HepG2 (cell line): ENCODE data around the gene TOB1. TPM values are rescaled to one million over a fixed set of nuclear protein-coding genes. Genes with fewer than 3 reads are reported as not detected.

Experiments
- ADNP ChIP-seq: sonication (generic); formaldehyde crosslinking; IDR thresholded peaks from 2 replicates; pipeline ENCODE4 v1.4.0; 2020; ENCODE audit warnings: missing genetic modification reagents
- ARNT ChIP-seq: fragments of 450-650 bp; IDR thresholded peaks from 2 replicates; pipeline ENCODE4 v1.6.1; 2017
- FOXC1 ChIP-seq: sonication (generic); formaldehyde crosslinking; IDR thresholded peaks from 2 replicates; pipeline ENCODE4 v1.8.0; 2022; ENCODE audit warnings: mild to moderate bottlenecking, missing genetic modification reagents, borderline replicate concordance
- IRX3 ChIP-seq: sonication (generic); formaldehyde crosslinking; IDR thresholded peaks from 2 replicates; pipeline ENCODE4 v1.8.1; 2023; ENCODE audit warnings: mild to moderate bottlenecking, low read depth, missing genetic modification reagents, borderline replicate concordance
- MYNN ChIP-seq: sonication (generic); formaldehyde crosslinking; IDR thresholded peaks from 2 replicates; pipeline ENCODE4 v1.4.0; 2020; ENCODE audit warnings: mild to moderate bottlenecking, low read depth, missing genetic modification reagents
- PHF5A ChIP-seq: IDR thresholded peaks from one replicate; pipeline ENCODE4 v1.6.1; 2018; ENCODE audit warnings: low read depth, missing genetic modification reagents; ENCODE audit not compliant: unreplicated experiment
- POGZ ChIP-seq: sonication (generic); formaldehyde crosslinking; IDR thresholded peaks from 2 replicates; pipeline ENCODE4 v1.4.0; 2020; ENCODE audit warnings: mild to moderate bottlenecking, missing genetic modification reagents
- REPIN1 ChIP-seq: sonication (generic); formaldehyde crosslinking; IDR thresholded peaks from 2 replicates; pipeline ENCODE4 v1.8.0; 2022; ENCODE audit warnings: missing genetic modification reagents, low read depth, mild to moderate bottlenecking, borderline replicate concordance
- SNAI1 ChIP-seq: sonication (generic); formaldehyde crosslinking; IDR thresholded peaks from 2 replicates; pipeline ENCODE4 v1.5.0; 2020; ENCODE audit warnings: mild to moderate bottlenecking, missing genetic modification reagents, borderline replicate concordance
- ZBTB8A ChIP-seq: sonication (generic); formaldehyde crosslinking; IDR thresholded peaks from 2 replicates; pipeline ENCODE4 v1.4.0; 2020; ENCODE audit warnings: mild to moderate bottlenecking, low read depth, missing genetic modification reagents, borderline replicate concordance
- ZFAT ChIP-seq: sonication (generic); formaldehyde crosslinking; conservative IDR thresholded peaks from 2 replicates; pipeline ENCODE4 v1.8.1; 2023; ENCODE audit warnings: missing genetic modification reagents, inconsistent platforms
- ZFP90 ChIP-seq: sonication (generic); formaldehyde crosslinking; IDR thresholded peaks from 2 replicates; pipeline ENCODE4 v1.8.0; 2022; ENCODE audit warnings: missing genetic modification reagents, mild to moderate bottlenecking, inconsistent platforms, borderline replicate concordance
- ZNF30 ChIP-seq: sonication (generic); formaldehyde crosslinking; IDR thresholded peaks from 2 replicates; pipeline ENCODE4 v1.5.0; 2020; ENCODE audit warnings: mild to moderate bottlenecking, missing genetic modification reagents
- ZNF598 ChIP-seq: sonication (generic); formaldehyde crosslinking; IDR thresholded peaks from 2 replicates; pipeline ENCODE4 v1.5.1; 2020; ENCODE audit warnings: mild to moderate bottlenecking, missing genetic modification reagents, borderline replicate concordance
- ZNF777 ChIP-seq: sonication (generic); formaldehyde crosslinking; IDR thresholded peaks from 2 replicates; pipeline ENCODE4 v1.4.0; 2020; ENCODE audit warnings: missing genetic modification reagents
- ZNF878 ChIP-seq: sonication (generic); formaldehyde crosslinking; IDR thresholded peaks from 2 replicates; pipeline ENCODE4 v1.8.1; 2023; ENCODE audit warnings: mild to moderate bottlenecking, missing genetic modification reagents, moderate library complexity
- ZSCAN25 ChIP-seq: sonication (generic); formaldehyde crosslinking; IDR thresholded peaks from 2 replicates; pipeline ENCODE4 v1.8.0; 2022; ENCODE audit warnings: mild to moderate bottlenecking, missing genetic modification reagents
- polyA plus RNA-seq, 8 experiments: library from polyadenylated mRNA; depleted of rRNA in 3 of 8; stranded (reverse) in 7 of 8; unstranded in 1 of 8; fragments of >200 nt; fragmentation: Illumina TruSeq in 4 of 8; extraction: Trizol in 4 of 8; gene quantifications; 2 replicates each; pipeline versions ENCODE4 v1.2.1 to v1.2.3, GENCODE V29; 2011 to 2016; ENCODE audit warnings: low read depth in 4 of 8, missing spikeins in 1 of 8, mixed read lengths in 1 of 8; ENCODE audit not compliant: insufficient read depth in 1 of 8
- total RNA-seq, 5 experiments: library from RNA; depleted of rRNA; stranded (reverse); fragments of >200 nt; fragmentation: Illumina TruSeq; extraction: Trizol; gene quantifications; 2 replicates each; pipeline ENCODE4 v1.2.3, GENCODE V29; 2016; ENCODE audit warnings: low read depth in 1 of 5
- TF ChIP-seq, protein P1 (sequence below): fragments of 450-650 bp; IDR thresholded peaks from 2 replicates; pipeline ENCODE4 v1.6.1; 2017; ENCODE audit warnings: mild to moderate bottlenecking
- TF ChIP-seq, protein P2 (sequence below): sonication (generic); formaldehyde crosslinking; IDR thresholded peaks from 2 replicates; pipeline ENCODE4 v1.8.0; 2022; ENCODE audit warnings: low read depth, missing genetic modification reagents
- TF ChIP-seq, protein P3 (sequence below): sonication (generic); formaldehyde crosslinking; IDR thresholded peaks from 2 replicates; pipeline ENCODE4 v1.4.0; 2020; ENCODE audit warnings: missing genetic modification reagents
- TF ChIP-seq, protein P4 (sequence below): sonication (generic); formaldehyde crosslinking; IDR thresholded peaks from 2 replicates; pipeline ENCODE4 v1.5.1; 2020; ENCODE audit warnings: missing genetic modification reagents, mild to moderate bottlenecking, borderline replicate concordance

Gene TOB1
- total and polyA plus RNA-seq, 2 of the 13 experiments (the other 11 are each of a cell fraction or from before 2014, with no cell fraction given): 21.9 to 57.7 TPM

DNA sequence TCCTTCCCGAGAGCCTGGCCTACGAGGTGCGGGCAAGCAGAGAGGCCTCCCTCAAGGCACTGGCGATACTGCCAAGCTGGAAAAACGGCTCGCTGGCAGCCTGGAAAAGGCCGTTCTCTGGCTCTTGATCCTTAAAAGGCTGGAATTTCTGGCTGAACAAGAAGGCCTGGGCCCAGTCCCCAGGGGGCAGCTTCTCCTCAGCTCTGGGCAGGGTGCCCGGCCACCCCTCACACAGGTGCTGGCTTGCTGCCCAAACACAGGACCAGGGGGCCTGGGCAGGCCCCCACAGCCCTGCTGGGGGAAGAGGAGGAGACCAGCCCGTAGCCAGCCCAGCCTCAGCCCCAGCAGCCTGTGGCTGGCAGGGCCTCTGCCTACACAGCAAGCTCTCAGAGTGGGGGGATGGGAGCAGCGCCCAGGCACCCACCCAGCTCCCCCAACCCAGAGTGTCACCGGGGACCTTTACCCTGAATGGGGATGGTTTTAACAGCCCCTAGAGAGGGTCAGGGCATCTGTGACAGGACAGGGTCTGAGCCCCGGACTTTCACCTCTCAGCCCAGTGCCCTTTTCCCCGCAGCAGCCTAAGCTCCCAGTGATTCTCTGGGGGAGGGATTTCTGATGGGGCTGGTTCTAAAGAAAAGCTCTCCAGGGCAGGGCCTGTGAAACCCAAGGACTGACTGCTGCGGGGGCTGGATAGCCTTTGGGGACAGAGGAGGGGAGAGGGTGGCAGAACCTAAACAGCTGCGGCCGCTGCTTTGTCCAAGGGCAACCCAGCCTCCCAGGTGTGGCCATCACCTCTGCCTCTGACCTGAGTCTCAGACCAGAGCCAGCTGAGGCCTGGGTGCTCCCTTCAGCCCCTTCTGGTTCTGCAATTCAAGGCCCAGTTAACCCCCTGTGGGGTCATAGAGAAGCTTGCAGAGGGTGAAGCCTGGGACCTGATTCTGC lies 38.6 kb upstream of the TOB1 start (continued):
- TF ChIP-seq ZNF777: no peak; the same call in 1 of the 2 replicates
- TF ChIP-seq ZBTB8A (CRISPR knock-in tag): peak; percentile 82; the same call in 1 of the 2 replicates
- TF ChIP-seq FOXC1 (CRISPR knock-in tag): peak; percentile 37; the same call in 1 of the 2 replicates
- TF ChIP-seq, protein P1, sequence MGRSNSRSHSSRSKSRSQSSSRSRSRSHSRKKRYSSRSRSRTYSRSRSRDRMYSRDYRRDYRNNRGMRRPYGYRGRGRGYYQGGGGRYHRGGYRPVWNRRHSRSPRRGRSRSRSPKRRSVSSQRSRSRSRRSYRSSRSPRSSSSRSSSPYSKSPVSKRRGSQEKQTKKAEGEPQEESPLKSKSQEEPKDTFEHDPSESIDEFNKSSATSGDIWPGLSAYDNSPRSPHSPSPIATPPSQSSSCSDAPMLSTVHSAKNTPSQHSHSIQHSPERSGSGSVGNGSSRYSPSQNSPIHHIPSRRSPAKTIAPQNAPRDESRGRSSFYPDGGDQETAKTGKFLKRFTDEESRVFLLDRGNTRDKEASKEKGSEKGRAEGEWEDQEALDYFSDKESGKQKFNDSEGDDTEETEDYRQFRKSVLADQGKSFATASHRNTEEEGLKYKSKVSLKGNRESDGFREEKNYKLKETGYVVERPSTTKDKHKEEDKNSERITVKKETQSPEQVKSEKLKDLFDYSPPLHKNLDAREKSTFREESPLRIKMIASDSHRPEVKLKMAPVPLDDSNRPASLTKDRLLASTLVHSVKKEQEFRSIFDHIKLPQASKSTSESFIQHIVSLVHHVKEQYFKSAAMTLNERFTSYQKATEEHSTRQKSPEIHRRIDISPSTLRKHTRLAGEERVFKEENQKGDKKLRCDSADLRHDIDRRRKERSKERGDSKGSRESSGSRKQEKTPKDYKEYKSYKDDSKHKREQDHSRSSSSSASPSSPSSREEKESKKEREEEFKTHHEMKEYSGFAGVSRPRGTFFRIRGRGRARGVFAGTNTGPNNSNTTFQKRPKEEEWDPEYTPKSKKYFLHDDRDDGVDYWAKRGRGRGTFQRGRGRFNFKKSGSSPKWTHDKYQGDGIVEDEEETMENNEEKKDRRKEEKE: no peak
- peak; percentile 50; the same call in 1 of the 2 replicates for TF ChIP-seq IRX3 (CRISPR knock-in tag)
- peak; percentile 60 for TF ChIP-seq PHF5A (CRISPR knock-in tag)
- TF ChIP-seq, protein P2, sequence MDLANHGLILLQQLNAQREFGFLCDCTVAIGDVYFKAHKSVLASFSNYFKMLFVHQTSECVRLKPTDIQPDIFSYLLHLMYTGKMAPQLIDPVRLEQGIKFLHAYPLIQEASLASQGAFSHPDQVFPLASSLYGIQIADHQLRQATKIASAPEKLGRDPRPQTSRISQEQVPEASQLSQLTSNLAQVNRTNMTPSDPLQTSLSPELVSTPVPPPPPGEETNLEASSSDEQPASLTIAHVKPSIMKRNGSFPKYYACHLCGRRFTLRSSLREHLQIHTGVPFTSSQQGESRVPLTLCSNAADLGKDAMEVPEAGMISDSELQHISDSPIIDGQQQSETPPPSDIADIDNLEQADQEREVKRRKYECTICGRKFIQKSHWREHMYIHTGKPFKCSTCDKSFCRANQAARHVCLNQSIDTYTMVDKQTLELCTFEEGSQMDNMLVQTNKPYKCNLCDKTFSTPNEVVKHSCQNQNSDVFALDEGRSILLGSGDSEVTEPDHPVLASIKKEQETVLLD (CRISPR knock-in tag): no peak
- TF ChIP-seq, protein P3, sequence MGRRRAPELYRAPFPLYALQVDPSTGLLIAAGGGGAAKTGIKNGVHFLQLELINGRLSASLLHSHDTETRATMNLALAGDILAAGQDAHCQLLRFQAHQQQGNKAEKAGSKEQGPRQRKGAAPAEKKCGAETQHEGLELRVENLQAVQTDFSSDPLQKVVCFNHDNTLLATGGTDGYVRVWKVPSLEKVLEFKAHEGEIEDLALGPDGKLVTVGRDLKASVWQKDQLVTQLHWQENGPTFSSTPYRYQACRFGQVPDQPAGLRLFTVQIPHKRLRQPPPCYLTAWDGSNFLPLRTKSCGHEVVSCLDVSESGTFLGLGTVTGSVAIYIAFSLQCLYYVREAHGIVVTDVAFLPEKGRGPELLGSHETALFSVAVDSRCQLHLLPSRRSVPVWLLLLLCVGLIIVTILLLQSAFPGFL (CRISPR knock-in tag): 0 out of 2 replicates have a peak, but pooled peaks have one; percentile 21
- 0 out of 2 replicates have a peak, but pooled peaks have one; percentile 16 for TF ChIP-seq POGZ
- no peak for TF ChIP-seq ADNP (CRISPR knock-in tag)
- 0 out of 2 replicates have a peak, but pooled peaks have one; percentile 36 for TF ChIP-seq ZFP90 (CRISPR knock-in tag)
- no peak for TF ChIP-seq ARNT
- TF ChIP-seq ZNF878: peak; percentile 49; the same call in 1 of the 2 replicates
- no peak for TF ChIP-seq ZFAT (CRISPR knock-in tag)
- 0 out of 2 replicates have a peak, but pooled peaks have one; percentile 32 for TF ChIP-seq ZNF598 (CRISPR knock-in tag)
- no peak for TF ChIP-seq SNAI1 (CRISPR knock-in tag)
- TF ChIP-seq ZNF30 (CRISPR knock-in tag): 0 out of 2 replicates have a peak, but pooled peaks have one; percentile 79
- TF ChIP-seq MYNN: 0 out of 2 replicates have a peak, but pooled peaks have one; percentile 53
- TF ChIP-seq REPIN1 (CRISPR knock-in tag): 0 out of 2 replicates have a peak, but pooled peaks have one; percentile 70
- TF ChIP-seq, protein P4, sequence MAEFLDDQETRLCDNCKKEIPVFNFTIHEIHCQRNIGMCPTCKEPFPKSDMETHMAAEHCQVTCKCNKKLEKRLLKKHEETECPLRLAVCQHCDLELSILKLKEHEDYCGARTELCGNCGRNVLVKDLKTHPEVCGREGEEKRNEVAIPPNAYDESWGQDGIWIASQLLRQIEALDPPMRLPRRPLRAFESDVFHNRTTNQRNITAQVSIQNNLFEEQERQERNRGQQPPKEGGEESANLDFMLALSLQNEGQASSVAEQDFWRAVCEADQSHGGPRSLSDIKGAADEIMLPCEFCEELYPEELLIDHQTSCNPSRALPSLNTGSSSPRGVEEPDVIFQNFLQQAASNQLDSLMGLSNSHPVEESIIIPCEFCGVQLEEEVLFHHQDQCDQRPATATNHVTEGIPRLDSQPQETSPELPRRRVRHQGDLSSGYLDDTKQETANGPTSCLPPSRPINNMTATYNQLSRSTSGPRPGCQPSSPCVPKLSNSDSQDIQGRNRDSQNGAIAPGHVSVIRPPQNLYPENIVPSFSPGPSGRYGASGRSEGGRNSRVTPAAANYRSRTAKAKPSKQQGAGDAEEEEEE (CRISPR knock-in tag): no peak; the same call in 1 of the 2 replicates
- TF ChIP-seq ZSCAN25 (CRISPR knock-in tag): peak; percentile 74
